HG02870 (cell line): ENCODE data around the gene CACNB2.
A peak's percentile ranks its signal among the peaks of the same experiment; 100 is the strongest.
"Not testable (repeated sequence)": the region's sequence is repeated elsewhere in the genome, so short reads cannot be mapped to it uniquely, and the experiment has no call there.

Experiments used
- ATAC-seq: cut with Tn5 transposase; IDR thresholded peaks from one replicate; pipeline ENCODE4 v1.9.1; 2021; ENCODE audit warnings: mild to moderate bottlenecking, moderate library complexity; ENCODE audit not compliant: unreplicated experiment

Gene CACNB2

DNA sequence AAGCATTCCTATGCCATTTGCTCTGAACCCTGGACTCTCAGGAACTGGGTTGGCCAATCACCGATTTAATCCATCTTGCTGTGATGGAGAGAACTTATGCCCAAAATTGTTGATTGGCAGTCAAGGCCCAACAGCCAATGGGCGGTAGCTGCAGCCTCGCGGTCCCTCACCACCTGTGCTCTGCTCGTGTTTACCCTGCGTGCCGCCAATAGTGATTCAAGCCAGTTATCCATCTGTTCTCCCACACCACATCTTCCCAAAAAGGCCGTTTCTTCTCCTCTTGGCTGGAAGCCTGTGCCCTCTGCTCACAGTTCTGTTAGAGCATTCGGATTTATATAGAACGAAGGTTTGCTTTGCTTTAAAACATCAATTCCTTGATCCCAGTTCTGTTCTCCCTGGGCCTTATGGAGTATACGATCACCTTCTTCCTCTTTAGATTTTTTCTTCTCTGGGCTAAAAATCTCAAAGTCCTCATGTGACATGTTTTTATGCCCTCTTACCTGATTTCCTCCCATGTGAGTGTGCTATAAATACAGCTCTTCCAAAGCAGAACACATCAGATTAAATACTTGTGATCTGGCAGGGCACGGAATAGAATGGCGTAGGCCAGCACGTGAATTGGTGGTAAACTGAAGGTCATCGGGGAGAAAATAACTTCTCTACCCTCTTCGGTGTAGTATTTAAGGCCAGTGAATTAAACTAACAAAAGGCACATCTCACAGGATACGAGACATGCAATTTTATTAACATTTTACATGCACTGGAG lies 298.3 kb downstream of the CACNB2 start:
- no peak for ATAC-seq

- ATAC-seq = no peak
Observed at GRCh38 chr10:18439601-18440000, 299.4 kb downstream of the CACNB2 start.

GRCh38 chr10:18445635-18446034 lies 305.4 kb downstream of the CACNB2 start:
- not testable (repeated sequence) for ATAC-seq

DNA sequence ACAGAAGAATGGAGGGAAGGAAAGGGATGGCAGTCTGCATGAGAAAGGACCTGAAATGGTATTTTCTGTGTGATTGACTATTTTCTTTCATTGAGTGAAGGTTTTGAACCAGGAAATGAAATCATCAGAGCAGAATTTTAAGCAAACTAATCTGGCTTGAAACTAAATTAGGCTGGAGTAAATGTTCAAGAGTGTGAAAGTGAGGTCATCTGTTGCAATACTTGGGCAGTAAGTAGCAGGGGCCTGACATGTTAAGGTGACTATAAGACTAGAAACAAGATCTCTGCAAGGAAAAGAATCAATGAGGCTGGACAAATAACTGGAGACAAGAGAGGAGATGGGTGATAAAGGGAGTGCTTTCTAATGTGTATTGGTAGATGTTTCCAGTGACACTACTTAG lies 306.0 kb downstream of the CACNB2 start:
- no peak for ATAC-seq

DNA sequence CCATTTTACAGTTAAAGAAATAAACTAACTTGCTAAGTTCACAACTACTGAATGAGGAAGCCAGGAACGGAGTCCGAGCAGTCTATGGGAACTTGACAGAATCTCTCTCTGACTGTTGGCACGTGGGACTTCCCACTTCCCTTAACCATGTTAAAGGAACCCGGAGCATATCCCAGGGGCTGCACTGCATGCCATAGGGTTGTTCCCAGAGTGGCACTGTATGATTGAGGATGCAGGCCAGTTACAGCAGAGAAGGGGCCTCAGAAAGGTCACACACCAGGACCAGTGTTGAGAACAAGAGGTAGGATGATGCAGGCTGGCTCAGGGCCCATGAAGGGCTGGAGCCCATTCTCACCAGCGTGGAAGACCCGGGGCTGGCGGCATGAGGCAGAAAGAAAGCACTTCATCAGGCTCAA lies 309.4 kb downstream of the CACNB2 start:
- no peak for ATAC-seq

- no peak for ATAC-seq
Observed at GRCh38 chr10:18450298-18450697, 310.1 kb downstream of the CACNB2 start.

DNA sequence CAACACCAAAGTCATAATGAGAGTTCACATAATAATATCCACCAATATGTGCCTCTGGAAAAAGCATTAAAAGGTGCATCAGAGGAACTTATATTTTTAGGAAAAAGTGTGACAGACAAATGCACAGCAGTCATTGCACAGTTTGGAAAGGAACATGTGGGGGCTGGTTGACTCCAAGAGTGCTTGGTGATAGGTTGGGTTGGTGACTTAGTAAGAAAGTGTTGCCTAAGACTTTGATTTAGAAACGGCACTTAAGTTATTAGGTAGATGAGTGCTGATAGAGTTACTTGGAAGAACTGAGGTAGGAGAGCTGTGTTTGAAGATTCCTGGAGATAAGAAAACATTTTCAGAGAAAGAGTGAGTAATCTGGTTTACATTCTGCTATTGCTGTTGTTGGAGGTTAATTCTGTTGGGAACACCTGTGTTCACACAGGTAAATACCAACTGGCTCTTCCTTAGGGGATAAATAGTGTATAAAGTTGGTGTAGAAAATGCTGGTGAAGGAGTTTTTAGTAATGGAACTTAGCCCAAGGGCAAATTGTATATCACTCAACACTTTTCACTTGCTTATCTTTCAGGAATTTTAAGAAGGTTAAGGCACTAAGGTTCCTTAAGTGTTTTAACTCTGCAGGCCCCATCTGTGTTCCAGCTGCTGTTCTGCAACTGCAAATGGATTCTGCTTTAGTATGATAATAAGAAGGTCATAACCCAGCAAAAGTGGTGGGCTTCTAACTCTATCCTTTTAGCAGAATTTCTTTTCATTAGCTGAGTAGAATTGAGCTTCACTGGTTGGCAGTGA lies 315.1 kb downstream of the CACNB2 start:
- ATAC-seq = no peak

DNA sequence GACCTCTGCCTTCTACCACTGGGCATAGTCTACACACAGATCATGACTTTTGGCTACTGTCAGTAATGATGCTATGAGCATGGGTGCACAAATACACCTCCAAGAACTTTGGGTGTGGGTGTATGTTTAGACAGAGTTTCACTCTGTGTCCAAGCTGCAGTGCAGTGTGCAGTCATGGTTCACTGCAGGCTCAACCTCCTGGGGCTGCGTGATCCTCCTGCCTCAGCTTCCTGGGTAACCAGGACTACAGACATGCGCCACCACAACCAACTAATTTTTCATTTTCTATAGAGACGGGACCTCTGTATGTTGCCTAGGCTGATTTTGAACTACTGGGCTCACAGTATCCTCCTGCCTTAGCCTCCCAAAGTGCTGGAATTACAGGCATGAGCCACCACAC lies 316.8 kb downstream of the CACNB2 start:
- peak; percentile 79 for ATAC-seq

DNA sequence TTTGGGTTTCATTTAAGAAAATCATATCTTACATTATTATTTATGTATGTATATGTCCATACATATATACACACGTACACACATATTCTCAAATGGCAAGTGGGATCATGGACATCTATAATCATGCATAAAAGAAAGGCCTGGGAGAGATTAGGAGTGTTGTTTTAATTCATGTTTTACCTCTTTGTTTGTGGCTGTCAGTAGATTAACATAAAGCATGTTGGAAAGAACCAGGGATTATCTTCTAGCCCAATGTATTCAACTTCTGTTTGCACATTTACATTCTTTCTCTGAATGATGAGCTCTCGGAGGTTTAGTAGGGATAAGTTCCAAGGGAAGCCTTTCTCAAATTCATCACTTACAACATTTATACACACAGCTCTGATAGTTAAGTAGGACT lies 319.8 kb downstream of the CACNB2 start:
- no peak for ATAC-seq

DNA sequence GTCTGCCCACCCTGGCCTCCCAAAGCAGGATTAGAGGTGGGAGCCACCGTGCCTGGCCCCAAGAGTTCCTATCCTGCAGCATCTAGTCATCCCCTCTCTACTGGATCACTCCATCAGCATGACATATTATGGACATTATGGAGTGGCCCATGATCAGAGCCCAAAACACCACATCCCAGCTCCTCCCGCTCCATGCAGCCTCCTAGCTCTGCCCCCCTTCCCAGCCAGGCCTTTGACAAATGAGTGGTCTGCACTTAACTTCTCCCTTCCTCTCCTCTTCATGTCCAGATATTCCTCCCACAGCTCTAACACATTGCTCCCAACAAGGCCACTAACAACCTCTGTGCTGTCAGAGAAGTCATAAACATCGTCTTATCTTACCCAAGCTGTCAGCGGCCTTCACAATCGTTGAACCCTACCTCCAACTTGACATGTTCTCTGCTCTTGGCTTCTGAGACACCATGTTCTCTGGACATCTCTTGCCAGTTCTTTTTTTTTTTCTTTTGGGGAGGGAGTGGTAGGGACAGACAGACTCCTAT lies 323.5 kb downstream of the CACNB2 start:
- no peak for ATAC-seq

- no peak for ATAC-seq
Observed at GRCh38 chr10:18469125-18469524, 328.9 kb downstream of the CACNB2 start.

- no peak for ATAC-seq
Observed at GRCh38 chr10:18472977-18473376, 332.8 kb downstream of the CACNB2 start.

- ATAC-seq = no peak
Observed at GRCh38 chr10:18473424-18474117, 333.3 kb downstream of the CACNB2 start.

GRCh38 chr10:18474118-18474455 lies 333.9 kb downstream of the CACNB2 start:
- no peak for ATAC-seq

GRCh38 chr10:18476076-18476647 lies 335.9 kb downstream of the CACNB2 start:
- no peak for ATAC-seq

- no peak for ATAC-seq
Observed at GRCh38 chr10:18478354-18478753, 338.1 kb downstream of the CACNB2 start.

- no peak for ATAC-seq
Observed at GRCh38 chr10:18479502-18479901, 339.3 kb downstream of the CACNB2 start.

GRCh38 chr10:18483516-18484186 lies 343.4 kb downstream of the CACNB2 start:
- no peak for ATAC-seq

DNA sequence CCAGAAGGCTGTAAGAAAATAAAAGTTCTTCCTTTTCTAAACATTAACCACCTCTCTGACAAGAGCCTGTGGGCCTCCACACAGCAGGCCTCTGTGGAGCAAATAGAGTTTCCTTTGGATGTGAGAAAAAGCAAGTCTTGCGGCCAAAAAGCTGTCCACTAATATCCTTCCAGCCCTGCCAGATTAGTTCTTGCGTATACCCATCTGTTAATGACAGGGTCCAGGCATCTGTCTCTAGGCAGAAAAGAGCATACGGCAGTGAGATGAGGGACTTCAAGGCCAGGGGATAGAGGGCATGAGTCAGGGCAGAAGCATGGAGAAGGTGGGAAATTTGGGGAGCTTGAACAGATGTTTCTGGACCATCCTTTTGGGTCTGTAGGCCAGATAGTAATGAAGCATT lies 346.2 kb downstream of the CACNB2 start:
- no peak for ATAC-seq

- no peak for ATAC-seq
Observed at GRCh38 chr10:18490755-18491154, 350.5 kb downstream of the CACNB2 start.
